ENCODE data around the gene CPT1A.

Gene CPT1A

GRCh38 chr11:68852628-68853027 lies 10.9 kb upstream of the CPT1A start:
- DNase-seq, result no peak

- no peak for DNase-seq
These were observed 6.7 kb upstream of the CPT1A start for GRCh38 chr11:68848429-68848828.

GRCh38 chr11:68847395-68847794 lies 5.7 kb upstream of the CPT1A start:
- DNase-seq, result no peak

GRCh38 chr11:68845351-68846002 lies 3.8 kb upstream of the CPT1A start:
- DNase-seq, result no peak

GRCh38 chr11:68844801-68845200 lies 3.1 kb upstream of the CPT1A start:
- no peak for DNase-seq

GRCh38 chr11:68844376-68844775 lies 2.7 kb upstream of the CPT1A start:
- DNase-seq, result no peak

- peak; percentile 97 for DNase-seq
These were observed 2.1 kb upstream of the CPT1A start for GRCh38 chr11:68843703-68844312.

- no peak for DNase-seq
These were observed 1.4 kb upstream of the CPT1A start for GRCh38 chr11:68843052-68843561.

- DNase-seq, result no peak
These were observed 823 bp upstream of the CPT1A start for GRCh38 chr11:68842427-68843051.

- DNase-seq, result peak; percentile 64
These were observed 759 bp downstream of the CPT1A start for GRCh38 chr11:68840661-68841653.

- DNase-seq, result no peak
These were observed 1.6 kb downstream of the CPT1A start for GRCh38 chr11:68839911-68840641.

GRCh38 chr11:68839054-68839865 lies 2.5 kb downstream of the CPT1A start:
- peak; percentile 99 for DNase-seq

- no peak for DNase-seq
These were observed 3.1 kb downstream of the CPT1A start for GRCh38 chr11:68838572-68838964.

- no peak for DNase-seq
These were observed 3.8 kb downstream of the CPT1A start for GRCh38 chr11:68837583-68838571.

GRCh38 chr11:68835749-68836148 lies 6.0 kb downstream of the CPT1A start:
- DNase-seq, result no peak

- no peak for DNase-seq
These were observed 6.4 kb downstream of the CPT1A start for GRCh38 chr11:68835328-68835727.

GRCh38 chr11:68832476-68833181 lies 9.1 kb downstream of the CPT1A start:
- no peak for DNase-seq

- no peak for DNase-seq
These were observed 10.6 kb downstream of the CPT1A start for GRCh38 chr11:68831124-68831523.

GRCh38 chr11:68829581-68829980 lies 12.1 kb downstream of the CPT1A start:
- DNase-seq, result no peak

All from 8988T (cell line).